RWPE2 (cell line): ENCODE measurements around the gene LRRTM4.

Source experiments
- ATAC-seq: fragments of 200-7000 bp; cut with Tn5 transposase; 3 replicates; pipeline ENCODE4 v1.9.1; 2021; ENCODE audit warnings: low read depth
- DNase-seq: peaks from one replicate; pipeline ENCODE4 v3.0.0-alpha.2; 2020; ENCODE audit warnings: low spot score
- H3K27ac ChIP-seq: fragments of 450-650 bp; 2 replicates; pipeline ENCODE4 v1.5.1; 2017; ENCODE audit warnings: mild to moderate bottlenecking; ENCODE audit not compliant: poor library complexity, severe bottlenecking
- H3K27me3 ChIP-seq: fragments of 250-450 bp; sonication (Bioruptor Pico); 2 replicates; pipeline ENCODE4 v1.5.1; 2021; ENCODE audit warnings: mild to moderate bottlenecking, moderate library complexity; ENCODE audit not compliant: insufficient read depth, poor library complexity, severe bottlenecking
- H3K36me3 ChIP-seq: fragments of 250-450 bp; sonication (Bioruptor Pico); 2 replicates; pipeline ENCODE4 v1.5.1; 2020; ENCODE audit warnings: low read depth, mild to moderate bottlenecking, moderate library complexity
- H3K4me1 ChIP-seq: fragments of 250-450 bp; sonication (Bioruptor Pico); 2 replicates; pipeline ENCODE4 v1.5.1; 2021; ENCODE audit warnings: mild to moderate bottlenecking, moderate library complexity; ENCODE audit not compliant: insufficient read depth, poor library complexity, severe bottlenecking
- H3K4me3 ChIP-seq: fragments of 250-450 bp; sonication (Bioruptor Pico); 2 replicates; pipeline ENCODE4 v1.5.1; 2021; ENCODE audit warnings: mild to moderate bottlenecking, moderate library complexity; ENCODE audit not compliant: severe bottlenecking
- H3K9me3 ChIP-seq: fragments of 250-450 bp; sonication (Bioruptor Pico); 2 replicates; pipeline ENCODE4 v1.5.1; 2021; ENCODE audit warnings: mild to moderate bottlenecking, moderate library complexity; ENCODE audit not compliant: severe bottlenecking
- TF ChIP-seq, protein P1 (sequence below): fragments of 450-650 bp; IDR thresholded peaks from one replicate; pipeline ENCODE4 v1.5.1; 2017; ENCODE audit warnings: mild to moderate bottlenecking, moderate library complexity; ENCODE audit not compliant: poor library complexity, severe bottlenecking

Gene LRRTM4

DNA sequence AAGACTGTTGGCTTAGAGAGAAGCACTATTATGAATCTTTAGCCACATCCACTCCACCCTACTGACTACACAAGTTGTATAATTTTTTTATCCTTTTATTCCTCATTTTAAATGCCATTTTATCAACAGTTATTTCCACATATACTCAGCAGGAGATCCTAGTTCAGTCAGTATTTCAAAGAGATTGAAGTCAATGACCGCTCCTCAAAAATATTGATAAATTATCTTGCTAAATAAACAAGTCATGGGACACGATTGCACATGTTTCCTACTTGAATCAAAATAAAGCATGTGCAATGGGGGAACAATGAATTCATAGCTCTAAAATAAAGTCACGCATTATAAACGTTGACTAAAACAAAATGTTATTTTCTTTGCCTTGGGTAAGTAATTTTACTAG is 496.5 kb downstream of the LRRTM4 start:
- no peak overlapping the region for H3K27ac ChIP-seq
- no peaks in the 10 kb centered on the region for H3K4me1 ChIP-seq
- H3K36me3 ChIP-seq, result no peaks in the 10 kb centered on the region
- no peak overlapping the region for H3K4me3 ChIP-seq
- H3K27me3 ChIP-seq, result no peaks in the 10 kb centered on the region
- ATAC-seq (no peak), DNase-seq (no peak)
- no peaks in the 10 kb centered on the region for H3K9me3 ChIP-seq
- TF ChIP-seq, protein P1, sequence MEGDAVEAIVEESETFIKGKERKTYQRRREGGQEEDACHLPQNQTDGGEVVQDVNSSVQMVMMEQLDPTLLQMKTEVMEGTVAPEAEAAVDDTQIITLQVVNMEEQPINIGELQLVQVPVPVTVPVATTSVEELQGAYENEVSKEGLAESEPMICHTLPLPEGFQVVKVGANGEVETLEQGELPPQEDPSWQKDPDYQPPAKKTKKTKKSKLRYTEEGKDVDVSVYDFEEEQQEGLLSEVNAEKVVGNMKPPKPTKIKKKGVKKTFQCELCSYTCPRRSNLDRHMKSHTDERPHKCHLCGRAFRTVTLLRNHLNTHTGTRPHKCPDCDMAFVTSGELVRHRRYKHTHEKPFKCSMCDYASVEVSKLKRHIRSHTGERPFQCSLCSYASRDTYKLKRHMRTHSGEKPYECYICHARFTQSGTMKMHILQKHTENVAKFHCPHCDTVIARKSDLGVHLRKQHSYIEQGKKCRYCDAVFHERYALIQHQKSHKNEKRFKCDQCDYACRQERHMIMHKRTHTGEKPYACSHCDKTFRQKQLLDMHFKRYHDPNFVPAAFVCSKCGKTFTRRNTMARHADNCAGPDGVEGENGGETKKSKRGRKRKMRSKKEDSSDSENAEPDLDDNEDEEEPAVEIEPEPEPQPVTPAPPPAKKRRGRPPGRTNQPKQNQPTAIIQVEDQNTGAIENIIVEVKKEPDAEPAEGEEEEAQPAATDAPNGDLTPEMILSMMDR, result no peak

DNA sequence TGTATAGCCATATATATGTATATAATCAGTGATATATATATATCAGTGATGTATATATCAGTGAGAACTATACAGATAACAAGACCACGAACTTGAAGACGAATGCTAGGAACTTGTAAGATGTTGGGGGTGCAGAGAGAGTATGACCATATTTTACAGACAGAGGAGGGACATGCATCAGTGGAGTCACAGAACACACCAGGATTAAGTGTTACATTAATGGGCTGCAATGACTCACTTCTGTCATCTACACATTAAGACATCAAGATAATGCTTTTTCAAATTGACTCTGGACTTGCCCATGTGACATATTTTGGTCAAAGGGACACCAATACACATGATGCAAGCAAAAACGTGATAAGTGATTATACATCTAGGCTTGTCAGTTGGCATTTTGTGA is 501.0 kb downstream of the LRRTM4 start:
- DNase-seq (no peak), ATAC-seq (no peak)
- Histone ChIP-seq H3K9me3 (no peaks in the 10 kb centered on the region), H3K4me1 (no peaks in the 10 kb centered on the region), H3K36me3 (no peaks in the 10 kb centered on the region), H3K27me3 (no peaks in the 10 kb centered on the region), H3K27ac (no peak overlapping the region), H3K4me3 (no peak overlapping the region)
- TF ChIP-seq, protein P1, result no peak

DNA sequence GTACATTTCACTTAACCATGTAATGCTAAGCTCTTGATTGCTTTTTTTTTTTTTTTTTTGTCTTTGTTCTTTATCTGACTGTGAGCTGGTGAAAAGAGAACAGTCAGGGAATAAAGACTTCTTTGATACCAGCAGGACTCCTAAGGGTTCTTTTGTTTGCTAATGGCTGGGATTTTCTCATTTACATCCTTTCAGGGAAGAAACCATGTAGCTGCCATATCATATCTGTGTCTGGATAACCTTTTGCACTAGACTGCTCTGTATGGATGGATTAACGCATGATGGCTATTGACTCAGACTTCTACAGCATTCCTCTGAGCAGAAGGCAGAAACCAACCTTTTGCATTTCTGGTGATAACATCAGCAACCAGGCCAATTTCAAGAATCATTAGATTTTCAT is 504.0 kb downstream of the LRRTM4 start:
- Histone ChIP-seq H3K27me3 (no peaks in the 10 kb centered on the region), H3K36me3 (no peaks in the 10 kb centered on the region), H3K4me3 (no peak overlapping the region), H3K9me3 (no peaks in the 10 kb centered on the region), H3K27ac (no peak overlapping the region), H3K4me1 (no peaks in the 10 kb centered on the region)
- TF ChIP-seq, protein P1, result no peak
- DNase-seq (no peak), ATAC-seq (no peak)

DNA sequence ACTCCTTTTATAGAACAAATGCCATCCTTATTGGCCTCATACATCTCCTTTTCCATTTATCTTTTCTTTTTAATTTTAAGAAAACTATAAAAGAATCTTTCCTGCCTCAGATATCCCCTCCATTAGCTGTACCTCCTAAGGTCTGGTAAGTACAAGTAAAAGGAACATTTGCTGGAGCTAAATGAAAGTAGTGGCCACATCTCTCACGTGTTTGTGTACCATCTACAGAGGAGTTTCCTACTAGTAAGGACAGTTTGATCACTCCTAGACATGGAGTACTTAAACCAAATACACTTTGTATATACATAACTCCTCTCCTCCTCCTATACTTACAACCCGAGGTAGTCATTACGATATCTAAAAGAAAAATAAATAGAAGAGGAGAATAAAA is 504.8 kb downstream of the LRRTM4 start:
- DNase-seq (no peak), ATAC-seq (no peak)

More for the DNA sequence above, 504.8 kb downstream of the LRRTM4 start:
- TF ChIP-seq, protein P1, result no peak
- Histone ChIP-seq H3K9me3 (no peaks in the 10 kb centered on the region), H3K27me3 (no peaks in the 10 kb centered on the region), H3K4me3 (no peak overlapping the region), H3K4me1 (no peaks in the 10 kb centered on the region), H3K36me3 (no peaks in the 10 kb centered on the region), H3K27ac (no peak overlapping the region)
